B cell (primary cell): ENCODE results near the gene EMILIN3. TPM values are rescaled to one million over a fixed set of nuclear protein-coding genes. Genes with fewer than 3 reads are reported as not detected.

Experiments used
- ATAC-seq: fragments of 200-7000 bp; cut with Tn5 transposase; one replicate; pipeline ENCODE4 v1.10.0; 2021; ENCODE audit warnings: low read depth, mild to moderate bottlenecking, moderate number of reproducible peaks, moderate library complexity
- CTCF ChIA-PET: fragments of 350-600 bp; sonication (Branson Sonifier 250); formaldehyde crosslinking; loops from one replicate; lab custom pipeline; 2021; ENCODE audit warnings: antibody characterized with exemption, inconsistent platforms; lab: Charles Lee
- POLR2A ChIA-PET: fragments of 350-600 bp; sonication (Branson Sonifier 250); formaldehyde crosslinking; loops from one replicate; lab custom pipeline; 2021; ENCODE audit warnings: antibody characterized with exemption; lab: Charles Lee
- DNase-seq: peaks from one replicate; pipeline ENCODE4 v3.0.0; 2013
- H2AFZ ChIP-seq: 2 replicates; pipeline ENCODE4 v1.6.1; 2012; ENCODE audit warnings: mild to moderate bottlenecking, low read depth, low read length; ENCODE audit not compliant: insufficient read depth, poor library complexity, severe bottlenecking
- H3K27ac ChIP-seq, 2 donors: 1 replicate in 1 of 2; 2 replicates in 1 of 2; pipeline ENCODE4 v1.5.1; 2012 to 2013; ENCODE audit warnings: low read length in 2 of 2, mild to moderate bottlenecking in 2 of 2, moderate library complexity in 1 of 2
- H3K27me3 ChIP-seq, 4 experiments: fragments of 200-600 bp in 1 of 4; sonication (generic) in 1 of 4; replicated peaks in 1 of 4; 1 replicate in 2 of 4; 2 replicates in 2 of 4; pipeline versions ENCODE4 v1.6.1 to v1.7.0; 2013 to 2016; ENCODE audit warnings: low read length in 3 of 4, mild to moderate bottlenecking in 2 of 4, mixed read lengths in 1 of 4, moderate library complexity in 1 of 4; ENCODE audit not compliant: insufficient read depth in 4 of 4, control insufficient read depth in 3 of 4; ENCODE audit errors: control extremely low read depth in 1 of 4
- H3K36me3 ChIP-seq, 2 experiments: replicated peaks in 1 of 2; 1 replicate in 1 of 2; 2 replicates in 1 of 2; pipeline versions ENCODE4 v1.6.1 to v1.7.1; 2013; ENCODE audit warnings: low read length in 1 of 2; ENCODE audit not compliant: insufficient read depth in 2 of 2, control insufficient read depth in 1 of 2; ENCODE audit errors: control extremely low read depth in 1 of 2, extremely low read depth in 1 of 2
- H3K4me1 ChIP-seq, 2 donors: fragments of 200-600 bp in 1 of 2; sonication (generic) in 1 of 2; 1 replicate in 1 of 2; 2 replicates in 1 of 2; pipeline versions ENCODE4 v1.5.1 to v1.6.1; 2013 to 2017; ENCODE audit warnings: low read length in 2 of 2; ENCODE audit not compliant: control insufficient read depth in 2 of 2, insufficient read depth in 2 of 2
- H3K4me2 ChIP-seq: replicated peaks from 2 replicates; pipeline ENCODE3; 2012; ENCODE audit warnings: mild to moderate bottlenecking, low read depth, low read length; ENCODE audit not compliant: poor library complexity, severe bottlenecking
- H3K4me3 ChIP-seq, 5 experiments: fragments of 200-600 bp in 1 of 5; sonication (generic) in 1 of 5; 1 replicate in 3 of 5; 2 replicates in 2 of 5; pipeline versions ENCODE4 v1.5.1 to v1.7.0; 2011 to 2016; ENCODE audit warnings: low read length in 4 of 5, mild to moderate bottlenecking in 4 of 5, low read depth in 2 of 5, control low read depth in 1 of 5, moderate library complexity in 1 of 5; ENCODE audit not compliant: insufficient read depth in 1 of 5; ENCODE audit errors: control extremely low read depth in 1 of 5, extremely low read depth in 1 of 5
- H3K79me2 ChIP-seq: fragments of 200-600 bp; sonication (generic); one replicate; pipeline ENCODE4 v1.6.0; 2016; ENCODE audit warnings: low read length; ENCODE audit not compliant: control insufficient read depth, insufficient read depth
- H3K9ac ChIP-seq: fragments of 200-600 bp; sonication (generic); 2 replicates; pipeline ENCODE4 v1.6.1; 2017; ENCODE audit warnings: mild to moderate bottlenecking, low read length, moderate library complexity
- H3K9me3 ChIP-seq, 3 donors: one replicate each; pipeline versions ENCODE4 v1.6.1 to v1.7.1; 2013; ENCODE audit warnings: low read length in 2 of 3; ENCODE audit not compliant: control insufficient read depth in 2 of 3, insufficient read depth in 1 of 3; ENCODE audit errors: control extremely low read depth in 1 of 3
- H4K20me1 ChIP-seq: 2 replicates; pipeline ENCODE4 v1.6.0; 2012; ENCODE audit warnings: mild to moderate bottlenecking, low read length; ENCODE audit not compliant: insufficient read depth, control insufficient read depth, poor library complexity, severe bottlenecking
- H3K27ac Mint-ChIP-seq: one replicate; pipeline ENCODE4 v1.8.0; 2021; ENCODE audit warnings: mixed read lengths
- H3K27me3 Mint-ChIP-seq: one replicate; pipeline ENCODE4 v1.8.0; 2021; ENCODE audit warnings: mixed read lengths
- H3K4me1 Mint-ChIP-seq: one replicate; pipeline ENCODE4 v1.8.0; 2021; ENCODE audit warnings: mixed read lengths
- H3K4me3 Mint-ChIP-seq: one replicate; pipeline ENCODE4 v1.8.0; 2021; ENCODE audit warnings: mixed read lengths
- H3K9me3 Mint-ChIP-seq: one replicate; pipeline ENCODE4 v1.8.0; 2022; ENCODE audit warnings: mixed read lengths; ENCODE audit not compliant: insufficient read depth
- CTCF ChIP-seq: fragments of 200-600 bp; IDR thresholded peaks from one replicate; pipeline ENCODE4 v1.8.0; 2022; ENCODE audit warnings: antibody characterized with exemption, mild to moderate bottlenecking
- EZH2 ChIP-seq: IDR thresholded peaks from 2 replicates; pipeline ENCODE4 v1.6.1; 2012; ENCODE audit warnings: borderline replicate concordance, low read depth, mild to moderate bottlenecking, moderate library complexity, low read length; ENCODE audit not compliant: insufficient read depth, poor library complexity, severe bottlenecking
- WGBS: methylation state at CpG from one replicate; pipeline ENCODE4 v1.1.5; 2013; ENCODE audit warnings: missing lambda C conversion rate; ENCODE audit not compliant: insufficient coverage; 5-methylcytosine and 5-hydroxymethylcytosine counted together
- intact Hi-C: fragments of 100-400 bp; cut with micrococcal nuclease; formaldehyde crosslinking; loops from one replicate; pipeline ENCODE4 v1.10.0; 2022
- polyA plus RNA-seq: library from polyadenylated mRNA; depleted of rRNA; stranded (reverse); fragments of >200 nt; gene quantifications from 2 replicates; pipeline ENCODE4 v1.2.3, GENCODE V29; 2012
- total RNA-seq, 2 donors: library from RNA; stranded (reverse); fragments of 120-200 nt in 1 of 2; gene quantifications; 1 replicate in 1 of 2; 2 replicates in 1 of 2; pipeline versions ENCODE4 v1.2.3 to v1.2.4, GENCODE V29; 2013 to 2022

EMILIN3 gene
- total and polyA plus RNA-seq, 2 donors (not counting 1 experiment from before 2014, with no cell fraction given) = not detected

GRCh38 chr20:41344938-41345728 lies 21.5 kb downstream of the EMILIN3 start:
- H3K9me3 ChIP-seq = no peaks in the 10 kb centered on the region
- Mint-ChIP-seq H3K27ac (no peak overlapping the region), H3K9me3 (no peaks in the 10 kb centered on the region), H3K27me3 (peaks cover 3% of the 10 kb centered on the region), H3K4me3 (no peak overlapping the region), H3K4me1 (peaks cover 5% of the 10 kb centered on the region)
- H3K4me1 ChIP-seq = peaks cover 6 to 9% of the 10 kb centered on the region in 2 donors
- POLR2A ChIA-PET = no interaction called here
- 93% methylated on average over 11 of the region's 11 CpGs for WGBS
- H2AFZ ChIP-seq = no peak overlapping the region
- H3K4me2 ChIP-seq = no peak overlapping the region
- H3K27ac ChIP-seq = no peak overlapping the region
- H3K27me3 ChIP-seq = peaks cover 0 to 3% (median 0%) of the 10 kb centered on the region in 4 experiments
- CTCF ChIA-PET = interaction anchor here (1.0 to 9.6 kb wide), 2 partner anchors 175 to 210 kb away, joined by 5 to 196 read pairs; no protein-coding TSS in a partner anchor
- H3K36me3 ChIP-seq = no peaks in the 10 kb centered on the region
- H3K9ac ChIP-seq = no peak overlapping the region
- TF ChIP-seq EZH2 = no peak
- no peaks in the 10 kb centered on the region for H3K79me2 ChIP-seq
- H4K20me1 ChIP-seq = no peaks in the 10 kb centered on the region
- DNase-seq (no peak), ATAC-seq (no peak)
- intact Hi-C loops = no loop called here
- H3K4me3 ChIP-seq = no peak overlapping the region

- H4K20me1 ChIP-seq = no peaks in the 10 kb centered on the region
- peaks cover 0 to 10% (median 2%) of the 10 kb centered on the region in 4 experiments for H3K27me3 ChIP-seq
- Mint-ChIP-seq H3K4me3 (no peak overlapping the region), H3K27me3 (peaks cover 6% of the 10 kb centered on the region), H3K4me1 (peaks cover 12% of the 10 kb centered on the region), H3K27ac (no peak overlapping the region), H3K9me3 (no peaks in the 10 kb centered on the region)
- no peaks in the 10 kb centered on the region for H3K9me3 ChIP-seq
- CTCF ChIA-PET = interaction anchor here (0.9 to 9.6 kb wide), 3 partner anchors 174 to 209 kb away, joined by 3 to 196 read pairs (median 5); no protein-coding TSS in a partner anchor
- H3K36me3 ChIP-seq = no peaks in the 10 kb centered on the region
- POLR2A ChIA-PET = interaction anchor here (0.6 kb wide), 1 partner anchor 23 kb away, joined by 3 read pairs; no protein-coding TSS in a partner anchor
- ATAC-seq (no peak), DNase-seq (no peak)
- H3K79me2 ChIP-seq = no peaks in the 10 kb centered on the region
- intact Hi-C loops = no loop called here
- no peak overlapping the region for H2AFZ ChIP-seq
- no peak overlapping the region for H3K9ac ChIP-seq
- H3K4me2 ChIP-seq = no peak overlapping the region
- H3K27ac ChIP-seq = no peak overlapping the region
- TF ChIP-seq CTCF (no peak), EZH2 (no peak)
- 94% methylated on average over 4 of the region's 4 CpGs for WGBS
- H3K4me1 ChIP-seq = peaks cover 10 to 15% of the 10 kb centered on the region in 2 donors
- no peak overlapping the region for H3K4me3 ChIP-seq
These were observed 22.1 kb downstream of the EMILIN3 start for GRCh38 chr20:41344477-41344876.
